B cell (primary cell): Measurements from ENCODE around the gene ZC3HAV1. TPM values are rescaled to one million over a fixed set of nuclear protein-coding genes. Genes with fewer than 3 reads are reported as not detected.

Experiments
- ATAC-seq: fragments of 200-7000 bp; cut with Tn5 transposase; one replicate; pipeline ENCODE4 v1.10.0; 2021; ENCODE audit warnings: low read depth, mild to moderate bottlenecking, moderate number of reproducible peaks, moderate library complexity
- CTCF ChIA-PET: fragments of 350-600 bp; sonication (Branson Sonifier 250); formaldehyde crosslinking; loops from one replicate; lab custom pipeline; 2021; ENCODE audit warnings: antibody characterized with exemption, inconsistent platforms; lab: Charles Lee
- POLR2A ChIA-PET: fragments of 350-600 bp; sonication (Branson Sonifier 250); formaldehyde crosslinking; loops from one replicate; lab custom pipeline; 2021; ENCODE audit warnings: antibody characterized with exemption; lab: Charles Lee
- DNase-seq: peaks from one replicate; pipeline ENCODE4 v3.0.0; 2013
- H2AFZ ChIP-seq: 2 replicates; pipeline ENCODE4 v1.6.1; 2012; ENCODE audit warnings: mild to moderate bottlenecking, low read depth, low read length; ENCODE audit not compliant: insufficient read depth, poor library complexity, severe bottlenecking
- H3K27ac ChIP-seq, 2 donors: 1 replicate in 1 of 2; 2 replicates in 1 of 2; pipeline ENCODE4 v1.5.1; 2012 to 2013; ENCODE audit warnings: low read length in 2 of 2, mild to moderate bottlenecking in 2 of 2, moderate library complexity in 1 of 2
- H3K27me3 ChIP-seq, 4 experiments: fragments of 200-600 bp in 1 of 4; sonication (generic) in 1 of 4; replicated peaks in 1 of 4; 1 replicate in 2 of 4; 2 replicates in 2 of 4; pipeline versions ENCODE4 v1.6.1 to v1.7.0; 2013 to 2016; ENCODE audit warnings: low read length in 3 of 4, mild to moderate bottlenecking in 2 of 4, mixed read lengths in 1 of 4, moderate library complexity in 1 of 4; ENCODE audit not compliant: insufficient read depth in 4 of 4, control insufficient read depth in 3 of 4; ENCODE audit errors: control extremely low read depth in 1 of 4
- H3K36me3 ChIP-seq, 2 experiments: replicated peaks in 1 of 2; 1 replicate in 1 of 2; 2 replicates in 1 of 2; pipeline versions ENCODE4 v1.6.1 to v1.7.1; 2013; ENCODE audit warnings: low read length in 1 of 2; ENCODE audit not compliant: insufficient read depth in 2 of 2, control insufficient read depth in 1 of 2; ENCODE audit errors: control extremely low read depth in 1 of 2, extremely low read depth in 1 of 2
- H3K4me1 ChIP-seq, 2 donors: fragments of 200-600 bp in 1 of 2; sonication (generic) in 1 of 2; 1 replicate in 1 of 2; 2 replicates in 1 of 2; pipeline versions ENCODE4 v1.5.1 to v1.6.1; 2013 to 2017; ENCODE audit warnings: low read length in 2 of 2; ENCODE audit not compliant: control insufficient read depth in 2 of 2, insufficient read depth in 2 of 2
- H3K4me2 ChIP-seq: replicated peaks from 2 replicates; pipeline ENCODE3; 2012; ENCODE audit warnings: mild to moderate bottlenecking, low read depth, low read length; ENCODE audit not compliant: poor library complexity, severe bottlenecking
- H3K4me3 ChIP-seq, 5 experiments: fragments of 200-600 bp in 1 of 5; sonication (generic) in 1 of 5; 1 replicate in 3 of 5; 2 replicates in 2 of 5; pipeline versions ENCODE4 v1.5.1 to v1.7.0; 2011 to 2016; ENCODE audit warnings: low read length in 4 of 5, mild to moderate bottlenecking in 4 of 5, low read depth in 2 of 5, control low read depth in 1 of 5, moderate library complexity in 1 of 5; ENCODE audit not compliant: insufficient read depth in 1 of 5; ENCODE audit errors: control extremely low read depth in 1 of 5, extremely low read depth in 1 of 5
- H3K79me2 ChIP-seq: fragments of 200-600 bp; sonication (generic); one replicate; pipeline ENCODE4 v1.6.0; 2016; ENCODE audit warnings: low read length; ENCODE audit not compliant: control insufficient read depth, insufficient read depth
- H3K9ac ChIP-seq: fragments of 200-600 bp; sonication (generic); 2 replicates; pipeline ENCODE4 v1.6.1; 2017; ENCODE audit warnings: mild to moderate bottlenecking, low read length, moderate library complexity
- H3K9me3 ChIP-seq, 3 donors: one replicate each; pipeline versions ENCODE4 v1.6.1 to v1.7.1; 2013; ENCODE audit warnings: low read length in 2 of 3; ENCODE audit not compliant: control insufficient read depth in 2 of 3, insufficient read depth in 1 of 3; ENCODE audit errors: control extremely low read depth in 1 of 3
- H4K20me1 ChIP-seq: 2 replicates; pipeline ENCODE4 v1.6.0; 2012; ENCODE audit warnings: mild to moderate bottlenecking, low read length; ENCODE audit not compliant: insufficient read depth, control insufficient read depth, poor library complexity, severe bottlenecking
- H3K27ac Mint-ChIP-seq: one replicate; pipeline ENCODE4 v1.8.0; 2021; ENCODE audit warnings: mixed read lengths
- H3K27me3 Mint-ChIP-seq: one replicate; pipeline ENCODE4 v1.8.0; 2021; ENCODE audit warnings: mixed read lengths
- H3K4me1 Mint-ChIP-seq: one replicate; pipeline ENCODE4 v1.8.0; 2021; ENCODE audit warnings: mixed read lengths
- H3K4me3 Mint-ChIP-seq: one replicate; pipeline ENCODE4 v1.8.0; 2021; ENCODE audit warnings: mixed read lengths
- H3K9me3 Mint-ChIP-seq: one replicate; pipeline ENCODE4 v1.8.0; 2022; ENCODE audit warnings: mixed read lengths; ENCODE audit not compliant: insufficient read depth
- EZH2 ChIP-seq: IDR thresholded peaks from 2 replicates; pipeline ENCODE4 v1.6.1; 2012; ENCODE audit warnings: borderline replicate concordance, low read depth, mild to moderate bottlenecking, moderate library complexity, low read length; ENCODE audit not compliant: insufficient read depth, poor library complexity, severe bottlenecking
- whole genome bisulfite sequencing: methylation state at CpG from one replicate; pipeline ENCODE4 v1.1.5; 2013; ENCODE audit warnings: missing lambda C conversion rate; ENCODE audit not compliant: insufficient coverage; 5-methylcytosine and 5-hydroxymethylcytosine counted together
- intact Hi-C: fragments of 100-400 bp; cut with micrococcal nuclease; formaldehyde crosslinking; loops from one replicate; pipeline ENCODE4 v1.10.0; 2022
- polyA plus RNA-seq: library from polyadenylated mRNA; depleted of rRNA; stranded (reverse); fragments of >200 nt; gene quantifications from 2 replicates; pipeline ENCODE4 v1.2.3, GENCODE V29; 2012
- total RNA-seq, 2 donors: library from RNA; stranded (reverse); fragments of 120-200 nt in 1 of 2; gene quantifications; 1 replicate in 1 of 2; 2 replicates in 1 of 2; pipeline versions ENCODE4 v1.2.3 to v1.2.4, GENCODE V29; 2013 to 2022
- TF ChIP-seq, protein P1 (sequence below): fragments of 200-600 bp; IDR thresholded peaks from one replicate; pipeline ENCODE4 v1.8.0; 2022; ENCODE audit warnings: antibody characterized with exemption, mild to moderate bottlenecking

Gene ZC3HAV1
- total and polyA plus RNA-seq, 2 donors (not counting 1 experiment from before 2014, with no cell fraction given), result 45.9 to 101 TPM

DNA sequence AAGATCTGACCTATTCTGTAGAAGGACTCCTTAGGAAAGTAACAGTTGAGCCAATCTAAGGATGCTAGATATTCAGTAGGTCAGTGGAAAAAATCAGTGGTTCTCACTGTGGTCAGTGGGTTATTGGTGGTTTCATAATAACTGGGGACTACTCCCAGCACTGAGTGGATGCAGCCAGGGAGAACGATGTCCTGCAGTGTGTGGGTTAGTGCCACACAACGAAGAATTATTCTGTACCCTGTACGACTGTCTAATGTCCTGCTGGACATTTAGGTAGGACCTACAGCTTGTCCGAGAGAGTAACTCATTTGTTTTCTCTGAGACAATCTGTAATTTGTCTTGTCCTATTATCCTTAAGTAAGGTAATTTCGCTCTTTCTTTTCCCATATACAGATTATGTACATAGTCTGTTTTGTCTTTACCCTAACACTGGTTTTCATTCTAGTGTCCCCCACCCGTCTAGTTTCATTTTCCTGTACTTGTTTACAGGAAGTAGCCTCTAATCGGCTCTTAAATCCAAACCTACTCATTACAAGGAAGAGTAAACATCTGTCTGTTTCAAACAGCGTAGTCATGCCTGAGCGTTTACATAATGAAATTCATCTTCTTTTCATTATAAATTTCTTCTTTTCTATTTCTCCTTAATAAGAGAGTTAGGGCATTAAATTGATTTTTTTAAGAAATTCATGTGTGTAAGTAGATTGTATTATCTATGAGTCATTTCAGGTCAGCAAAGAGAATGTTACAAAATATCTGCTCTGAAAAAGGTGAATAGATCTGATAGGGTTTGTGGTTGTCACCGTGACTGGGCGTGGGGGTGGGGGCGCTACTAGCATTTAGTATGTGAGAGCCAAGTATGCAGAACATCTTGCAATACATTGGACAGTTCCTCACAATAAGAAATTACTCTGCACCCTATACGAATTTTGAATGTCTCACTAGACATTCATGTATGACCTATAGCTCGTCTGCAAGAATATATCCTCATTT lies 65.4 kb downstream of the ZC3HAV1 start:
- H3K79me2 ChIP-seq, result no peaks in the 10 kb centered on the region
- no peak for TF ChIP-seq EZH2
- TF ChIP-seq, protein P1, sequence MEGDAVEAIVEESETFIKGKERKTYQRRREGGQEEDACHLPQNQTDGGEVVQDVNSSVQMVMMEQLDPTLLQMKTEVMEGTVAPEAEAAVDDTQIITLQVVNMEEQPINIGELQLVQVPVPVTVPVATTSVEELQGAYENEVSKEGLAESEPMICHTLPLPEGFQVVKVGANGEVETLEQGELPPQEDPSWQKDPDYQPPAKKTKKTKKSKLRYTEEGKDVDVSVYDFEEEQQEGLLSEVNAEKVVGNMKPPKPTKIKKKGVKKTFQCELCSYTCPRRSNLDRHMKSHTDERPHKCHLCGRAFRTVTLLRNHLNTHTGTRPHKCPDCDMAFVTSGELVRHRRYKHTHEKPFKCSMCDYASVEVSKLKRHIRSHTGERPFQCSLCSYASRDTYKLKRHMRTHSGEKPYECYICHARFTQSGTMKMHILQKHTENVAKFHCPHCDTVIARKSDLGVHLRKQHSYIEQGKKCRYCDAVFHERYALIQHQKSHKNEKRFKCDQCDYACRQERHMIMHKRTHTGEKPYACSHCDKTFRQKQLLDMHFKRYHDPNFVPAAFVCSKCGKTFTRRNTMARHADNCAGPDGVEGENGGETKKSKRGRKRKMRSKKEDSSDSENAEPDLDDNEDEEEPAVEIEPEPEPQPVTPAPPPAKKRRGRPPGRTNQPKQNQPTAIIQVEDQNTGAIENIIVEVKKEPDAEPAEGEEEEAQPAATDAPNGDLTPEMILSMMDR, result no peak
- H3K4me1 ChIP-seq, result peaks cover 23 to 33% of the 10 kb centered on the region in 2 donors
- 24% methylated on average over 3 of the region's 14 CpGs for WGBS
- H3K4me3 Mint-ChIP-seq, result peak overlapping the region; percentile 29
- no peak overlapping the region for H2AFZ ChIP-seq
- ATAC-seq, result peak; percentile 11
- CTCF ChIA-PET, result interaction anchor here (1.3 to 1.7 kb wide), 2 partner anchors 27 to 84 kb away, joined by 5 to 6 read pairs; no protein-coding TSS in a partner anchor
- H3K4me2 ChIP-seq, result peak overlapping the region; percentile 29
- H4K20me1 ChIP-seq, result peaks cover 11% of the 10 kb centered on the region
- peaks cover 17 to 23% of the 10 kb centered on the region in 2 experiments for H3K36me3 ChIP-seq
- H3K27ac Mint-ChIP-seq, result peak overlapping the region; percentile 62
- H3K4me1 Mint-ChIP-seq, result peaks cover 38% of the 10 kb centered on the region
- POLR2A ChIA-PET, result no interaction called here
- intact Hi-C loops, result no loop called here
- H3K4me3 ChIP-seq, result no peak overlapping the region
- DNase-seq, result no peak
- no peaks in the 10 kb centered on the region for H3K27me3 Mint-ChIP-seq
- H3K9ac ChIP-seq, result no peak overlapping the region
- no peaks in the 10 kb centered on the region for H3K9me3 ChIP-seq
- no peaks in the 10 kb centered on the region for H3K9me3 Mint-ChIP-seq
- H3K27me3 ChIP-seq, result no peaks in the 10 kb centered on the region
- peak overlapping the region; percentile 19 to 70 for H3K27ac ChIP-seq
